Measurements from ENCODE around the gene SLC26A11. TPM values are rescaled to one million over a fixed set of nuclear protein-coding genes. Genes with fewer than 3 reads are reported as not detected.

SLC26A11 gene
- total RNA-seq, 3 donors from 2014 or later, result 13.8 to 18.1 (median 14.0) TPM

- Histone ChIP-seq H3K4me1 (ENCODE audit: low read depth) (no peaks in the 10 kb centered on the region), H3K36me3 (ENCODE audit: low read depth) (no peaks in the 10 kb centered on the region), H3K9me3 (no peaks in the 10 kb centered on the region), H3K4me3 (no peak overlapping the region)
- intact Hi-C loops (cut with DNase I, micrococcal nuclease), result no loop called here
- DNase-seq, result peak in 2 of 3 donors; percentile 21 to 40
- ATAC-seq, result no peak
- no peak for TF ChIP-seq CTCF (IDR thresholded peaks at IDR 0.05)
These were observed 28.9 kb downstream of the SLC26A11 start for GRCh38 chr17:80248894-80249710.

GRCh38 chr17:80251966-80252365, 31.7 kb downstream of the SLC26A11 start:
- Histone ChIP-seq H3K4me1 (ENCODE audit: low read depth) (peaks cover 9% of the 10 kb centered on the region), H3K4me3 (no peak overlapping the region), H3K9me3 (no peaks in the 10 kb centered on the region), H3K36me3 (ENCODE audit: low read depth) (no peaks in the 10 kb centered on the region)
- intact Hi-C loops (cut with DNase I, micrococcal nuclease), result no loop called here
- ATAC-seq, result no peak
- DNase-seq, result peak in 2 of 3 donors; percentile 21 to 50
- TF ChIP-seq CTCF (IDR thresholded peaks at IDR 0.05), result no peak

GRCh38 chr17:80252871-80253270, 32.6 kb downstream of the SLC26A11 start:
- TF ChIP-seq CTCF (IDR thresholded peaks at IDR 0.05), result peak; percentile 63
- Histone ChIP-seq H3K4me1 (ENCODE audit: low read depth) (peaks cover 16% of the 10 kb centered on the region), H3K36me3 (ENCODE audit: low read depth) (no peaks in the 10 kb centered on the region), H3K9me3 (no peaks in the 10 kb centered on the region), H3K4me3 (no peak overlapping the region)
- intact Hi-C loops (cut with DNase I, micrococcal nuclease), result no loop called here
- DNase-seq, result peak; percentile 79 to 89 (median 87)
- peak; percentile 85 for ATAC-seq

GRCh38 chr17:80253631-80254395, 33.6 kb downstream of the SLC26A11 start:
- DNase-seq (peak in 2 of 3 donors; percentile 23 to 58), ATAC-seq (no peak)
- intact Hi-C loops (cut with DNase I, micrococcal nuclease), result no loop called here
- no peaks in the 10 kb centered on the region for H3K36me3 ChIP-seq (ENCODE audit: low read depth)
- no peak for TF ChIP-seq CTCF (IDR thresholded peaks at IDR 0.05)
- H3K9me3 ChIP-seq, result no peaks in the 10 kb centered on the region
- no peak overlapping the region for H3K4me3 ChIP-seq
- peaks cover 19% of the 10 kb centered on the region for H3K4me1 ChIP-seq (ENCODE audit: low read depth)

- intact Hi-C loops (cut with DNase I, micrococcal nuclease), result no loop called here
- Histone ChIP-seq H3K4me3 (no peak overlapping the region), H3K9me3 (no peaks in the 10 kb centered on the region), H3K36me3 (ENCODE audit: low read depth) (no peaks in the 10 kb centered on the region), H3K4me1 (ENCODE audit: low read depth) (peaks cover 26% of the 10 kb centered on the region)
- peak; percentile 24 to 75 (median 52) for DNase-seq
- no peak for TF ChIP-seq CTCF (IDR thresholded peaks at IDR 0.05)
- peak; percentile 85 for ATAC-seq
These were observed 34.4 kb downstream of the SLC26A11 start for GRCh38 chr17:80254396-80255251.

All from mucosa of descending colon (tissue), 3 donors.